VCaP (cell line): ENCODE data around the gene PLSCR5.

ENCODE experiments used
- H3K27ac ChIP-seq: fragments of 450-650 bp; 2 replicates; pipeline ENCODE4 v1.5.1; 2017
- TF ChIP-seq, protein P1 (sequence below): fragments of 450-650 bp; conservative IDR thresholded peaks from 2 replicates; pipeline ENCODE4 v1.5.1; 2017; ENCODE audit warnings: mild to moderate bottlenecking, moderate library complexity

Gene PLSCR5, protein sequence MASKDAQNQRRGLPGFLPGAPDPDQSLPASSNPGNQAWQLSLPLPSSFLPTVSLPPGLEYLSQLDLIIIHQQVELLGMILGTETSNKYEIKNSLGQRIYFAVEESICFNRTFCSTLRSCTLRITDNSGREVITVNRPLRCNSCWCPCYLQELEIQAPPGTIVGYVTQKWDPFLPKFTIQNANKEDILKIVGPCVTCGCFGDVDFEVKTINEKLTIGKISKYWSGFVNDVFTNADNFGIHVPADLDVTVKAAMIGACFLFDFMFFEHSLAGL

GRCh38 chr3:146605106-146605505 is at the start of gene PLSCR5:
PLSCR5 (minus strand) TSS chr3:146605346; CDS start chr3:146605212, 134 bp downstream.
- no peak within 1 kb of the TSS for H3K27ac ChIP-seq
- TF ChIP-seq, protein P1, sequence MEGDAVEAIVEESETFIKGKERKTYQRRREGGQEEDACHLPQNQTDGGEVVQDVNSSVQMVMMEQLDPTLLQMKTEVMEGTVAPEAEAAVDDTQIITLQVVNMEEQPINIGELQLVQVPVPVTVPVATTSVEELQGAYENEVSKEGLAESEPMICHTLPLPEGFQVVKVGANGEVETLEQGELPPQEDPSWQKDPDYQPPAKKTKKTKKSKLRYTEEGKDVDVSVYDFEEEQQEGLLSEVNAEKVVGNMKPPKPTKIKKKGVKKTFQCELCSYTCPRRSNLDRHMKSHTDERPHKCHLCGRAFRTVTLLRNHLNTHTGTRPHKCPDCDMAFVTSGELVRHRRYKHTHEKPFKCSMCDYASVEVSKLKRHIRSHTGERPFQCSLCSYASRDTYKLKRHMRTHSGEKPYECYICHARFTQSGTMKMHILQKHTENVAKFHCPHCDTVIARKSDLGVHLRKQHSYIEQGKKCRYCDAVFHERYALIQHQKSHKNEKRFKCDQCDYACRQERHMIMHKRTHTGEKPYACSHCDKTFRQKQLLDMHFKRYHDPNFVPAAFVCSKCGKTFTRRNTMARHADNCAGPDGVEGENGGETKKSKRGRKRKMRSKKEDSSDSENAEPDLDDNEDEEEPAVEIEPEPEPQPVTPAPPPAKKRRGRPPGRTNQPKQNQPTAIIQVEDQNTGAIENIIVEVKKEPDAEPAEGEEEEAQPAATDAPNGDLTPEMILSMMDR = no peak

DNA sequence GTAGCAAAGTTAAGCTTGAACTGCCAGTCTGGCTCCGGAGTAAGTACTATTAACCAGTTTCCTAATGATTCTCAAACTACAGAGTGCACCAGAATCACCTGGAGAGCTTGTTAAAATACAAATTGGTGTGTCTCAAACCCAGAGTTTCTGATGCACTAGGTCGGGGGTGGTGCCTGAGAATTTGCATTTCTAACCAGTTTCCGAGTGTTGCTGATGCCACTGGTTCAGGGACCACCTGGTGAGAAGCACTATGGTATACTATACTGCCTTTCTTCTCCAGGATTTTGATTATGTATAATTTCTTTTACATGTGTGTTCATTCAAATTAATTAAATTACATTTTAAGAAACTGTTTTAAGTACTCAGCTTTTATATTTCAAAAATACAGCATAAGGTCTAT is 48.8 kb upstream of the PLSCR5 start:
- no peak overlapping the region for H3K27ac ChIP-seq
- TF ChIP-seq, protein P1 = no peak

DNA sequence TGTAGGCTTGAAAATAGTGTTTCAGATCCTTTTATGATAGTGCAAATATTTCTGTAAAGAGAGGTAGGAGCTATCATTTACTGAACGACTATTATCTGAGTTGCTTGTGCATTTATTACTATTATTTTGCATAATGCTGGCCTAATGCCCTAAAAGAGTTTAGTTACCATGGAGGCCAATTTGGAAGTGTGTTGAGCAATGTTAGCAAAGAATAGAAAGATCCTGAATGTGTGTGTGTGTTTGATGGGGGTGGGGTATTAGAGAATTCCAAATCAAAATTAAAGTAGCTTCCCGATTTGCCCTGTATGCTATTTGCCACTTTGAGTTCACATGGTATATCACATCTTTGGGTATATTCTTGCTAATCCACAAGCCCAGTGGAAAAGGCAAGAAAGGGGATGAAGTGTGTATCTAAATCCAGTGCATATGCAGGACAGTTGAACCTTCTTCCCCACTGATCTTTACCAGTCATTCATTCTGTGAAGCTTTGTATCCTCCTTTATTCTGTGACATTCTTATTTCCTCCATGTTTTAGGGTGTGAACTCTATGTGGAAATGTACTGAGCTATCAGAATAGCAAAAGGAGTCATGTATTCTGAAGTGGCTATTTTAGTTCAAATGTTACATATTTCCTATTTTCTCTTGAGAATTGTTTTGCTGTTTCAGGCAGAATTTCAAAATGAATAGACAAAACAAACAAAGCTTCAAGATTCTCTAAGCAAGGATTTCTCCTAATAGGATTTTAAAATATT is 45.7 kb upstream of the PLSCR5 start:
- H3K27ac ChIP-seq = no peak overlapping the region
- TF ChIP-seq, protein P1 = no peak

GRCh38 chr3:146646261-146646660 is 41.1 kb upstream of the PLSCR5 start:
- TF ChIP-seq, protein P1 = no peak
- H3K27ac ChIP-seq = no peak overlapping the region

DNA sequence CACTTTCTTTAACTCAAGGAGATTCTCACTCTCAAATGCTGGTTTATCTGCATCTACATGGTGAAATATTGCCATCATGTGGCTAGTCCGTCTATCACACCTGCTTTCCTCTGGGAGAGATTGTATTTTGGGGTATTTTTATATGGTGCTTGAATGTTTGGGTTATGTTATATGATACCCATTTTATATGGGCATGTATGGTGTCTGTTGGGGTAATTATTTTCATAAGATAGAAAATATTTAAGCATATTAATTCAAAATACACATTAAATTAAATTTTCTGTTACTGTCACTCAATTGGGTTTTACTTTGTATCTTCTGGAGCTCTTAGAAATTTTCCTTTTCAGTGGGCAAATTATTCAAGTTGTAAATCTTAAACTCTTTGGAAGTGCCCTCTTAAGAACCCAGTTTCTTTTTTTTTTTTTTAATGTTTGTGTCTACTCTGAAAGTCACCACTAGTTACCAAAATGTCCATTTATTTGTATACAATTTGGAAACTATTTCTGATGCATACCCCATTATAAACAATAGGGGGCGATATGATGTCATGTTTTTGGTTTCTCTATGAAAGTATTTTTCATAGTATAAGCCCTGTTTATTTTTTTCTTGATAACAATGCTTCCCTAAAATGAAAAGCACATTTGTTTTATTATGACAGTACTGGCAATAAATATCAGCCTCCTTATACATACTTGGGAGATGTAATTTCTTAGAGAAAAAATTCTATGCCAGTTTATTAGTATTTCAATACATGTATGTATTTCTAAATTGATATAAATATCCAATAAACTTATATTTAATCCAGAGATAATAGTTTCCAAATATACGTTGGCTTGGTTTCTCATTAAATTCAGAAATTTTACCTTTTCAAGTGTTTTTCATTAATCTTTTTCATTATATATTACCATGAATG is 36.1 kb upstream of the PLSCR5 start:
- no peak overlapping the region for H3K27ac ChIP-seq
- TF ChIP-seq, protein P1 = peak; percentile 83

- H3K27ac ChIP-seq = no peak overlapping the region
- TF ChIP-seq, protein P1 = no peak
Measured at GRCh38 chr3:146640361-146640760, 35.2 kb upstream of the PLSCR5 start.

GRCh38 chr3:146638718-146639117 is 33.6 kb upstream of the PLSCR5 start:
- TF ChIP-seq, protein P1 = peak; percentile 72
- H3K27ac ChIP-seq = no peak overlapping the region
